Upper lobe of right lung (tissue), 1 donor: Measurements from ENCODE around the gene PPP2R3C. TPM values are rescaled to one million over a fixed set of nuclear protein-coding genes. Genes with fewer than 3 reads are reported as not detected.

Source experiments
- ATAC-seq: fragments of 200-7000 bp; cut with Tn5 transposase; one replicate; pipeline ENCODE4 v1.9.1; 2020; ENCODE audit warnings: mild to moderate bottlenecking, moderate library complexity
- DNase-seq: peaks from one replicate; pipeline ENCODE4 v3.0.0-alpha.2; 2020
- H3K27ac ChIP-seq: fragments of 200-600 bp; one replicate; pipeline ENCODE4 v1.8.0; 2022
- H3K27me3 ChIP-seq: fragments of 200-600 bp; one replicate; pipeline ENCODE4 v1.8.0; 2022; ENCODE audit warnings: mild to moderate bottlenecking
- H3K36me3 ChIP-seq: fragments of 200-600 bp; one replicate; pipeline ENCODE4 v1.8.0; 2022
- H3K4me1 ChIP-seq: fragments of 200-600 bp; one replicate; pipeline ENCODE4 v1.8.0; 2022
- H3K4me3 ChIP-seq: fragments of 200-600 bp; one replicate; pipeline ENCODE4 v1.8.0; 2022; ENCODE audit warnings: mild to moderate bottlenecking
- H3K9me3 ChIP-seq: fragments of 200-600 bp; one replicate; pipeline ENCODE4 v1.8.0; 2022
- intact Hi-C: fragments of 100-400 bp; cut with DNase I; formaldehyde crosslinking; loops from one replicate; pipeline ENCODE4 v1.11.0; 2022
- total RNA-seq: library from RNA; stranded (reverse); fragmentation: NEBNext Ultra II Directional; extraction: Animal tissue kit (Norgen Biotek cat#: 25700); gene quantifications from one replicate; pipeline ENCODE4 v1.2.1, GENCODE V29; 2021
- TF ChIP-seq, protein P1 (sequence below): fragments of 200-600 bp; IDR thresholded peaks from one replicate; pipeline ENCODE4 v1.8.0; 2022; ENCODE audit warnings: antibody characterized with exemption
- donor health status: DM: no; HTN: yes; CAD: no; lungs with severe emphysema.

The PPP2R3C gene
- total RNA-seq, 1 donor from 2014 or later = 34.2 TPM

DNA sequence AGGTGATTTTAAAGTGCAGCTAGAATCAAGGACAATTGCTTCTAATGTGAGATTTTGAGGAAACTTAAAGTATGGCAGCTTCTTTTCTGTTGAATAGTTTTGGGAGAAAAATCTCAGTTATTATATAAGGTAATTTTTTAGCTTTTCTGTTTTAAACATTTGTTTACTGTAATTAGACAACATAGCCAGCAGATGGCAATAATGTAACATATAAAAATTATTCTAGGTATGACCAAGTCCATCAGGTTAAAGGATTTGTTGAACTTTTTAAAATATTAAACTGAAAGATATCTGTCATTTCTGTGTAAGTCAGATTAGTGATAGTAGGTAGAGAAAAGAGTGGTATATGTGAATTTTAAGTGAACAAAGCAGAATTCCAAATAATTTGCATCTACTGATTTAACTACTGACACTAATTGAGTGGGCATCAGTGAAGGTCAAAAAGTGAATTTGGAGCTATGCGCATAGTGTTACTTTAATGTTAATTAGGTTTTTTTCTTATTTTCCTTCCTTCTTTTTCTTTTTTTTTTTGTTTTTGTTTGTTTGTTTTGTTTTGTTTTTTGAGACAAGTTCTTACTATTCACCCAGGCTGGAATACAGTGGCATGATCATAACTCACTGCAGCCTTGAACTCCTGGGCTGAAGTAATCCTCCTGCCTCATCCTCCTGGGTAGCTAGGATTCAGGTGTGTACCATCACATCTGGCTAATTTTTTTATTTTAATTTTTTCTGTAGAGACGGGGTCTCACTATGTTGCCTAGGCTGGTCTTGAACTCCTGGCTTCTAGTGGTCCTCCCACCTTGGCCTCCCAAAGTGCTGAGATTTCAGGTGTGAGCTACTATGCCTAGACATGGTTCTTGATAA lies 19.2 kb upstream of the PPP2R3C start:
- Histone ChIP-seq H3K4me3 (no peak overlapping the region), H3K4me1 (no peaks in the 10 kb centered on the region), H3K36me3 (peaks cover 8% of the 10 kb centered on the region), H3K27ac (no peak overlapping the region), H3K27me3 (no peaks in the 10 kb centered on the region), H3K9me3 (no peaks in the 10 kb centered on the region)
- ATAC-seq = peak; percentile 54
- intact Hi-C loops = no loop called here
- TF ChIP-seq, protein P1, sequence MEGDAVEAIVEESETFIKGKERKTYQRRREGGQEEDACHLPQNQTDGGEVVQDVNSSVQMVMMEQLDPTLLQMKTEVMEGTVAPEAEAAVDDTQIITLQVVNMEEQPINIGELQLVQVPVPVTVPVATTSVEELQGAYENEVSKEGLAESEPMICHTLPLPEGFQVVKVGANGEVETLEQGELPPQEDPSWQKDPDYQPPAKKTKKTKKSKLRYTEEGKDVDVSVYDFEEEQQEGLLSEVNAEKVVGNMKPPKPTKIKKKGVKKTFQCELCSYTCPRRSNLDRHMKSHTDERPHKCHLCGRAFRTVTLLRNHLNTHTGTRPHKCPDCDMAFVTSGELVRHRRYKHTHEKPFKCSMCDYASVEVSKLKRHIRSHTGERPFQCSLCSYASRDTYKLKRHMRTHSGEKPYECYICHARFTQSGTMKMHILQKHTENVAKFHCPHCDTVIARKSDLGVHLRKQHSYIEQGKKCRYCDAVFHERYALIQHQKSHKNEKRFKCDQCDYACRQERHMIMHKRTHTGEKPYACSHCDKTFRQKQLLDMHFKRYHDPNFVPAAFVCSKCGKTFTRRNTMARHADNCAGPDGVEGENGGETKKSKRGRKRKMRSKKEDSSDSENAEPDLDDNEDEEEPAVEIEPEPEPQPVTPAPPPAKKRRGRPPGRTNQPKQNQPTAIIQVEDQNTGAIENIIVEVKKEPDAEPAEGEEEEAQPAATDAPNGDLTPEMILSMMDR = peak; percentile 60
- no peak for DNase-seq

GRCh38 chr14:35138585-35138984 lies 16.8 kb upstream of the PPP2R3C start:
- intact Hi-C loops = loop anchor here (5.0 kb wide), 1 partner anchor 279 kb away; no protein-coding TSS in a partner anchor

GRCh38 chr14:35134329-35135123 lies 12.7 kb upstream of the PPP2R3C start:
- TF ChIP-seq, protein P1 = no peak
- H3K36me3 ChIP-seq = peaks cover 9% of the 10 kb centered on the region
- intact Hi-C loops = loop anchor here (5.0 kb wide), 1 partner anchor 283 kb away; no protein-coding TSS in a partner anchor
- peak; percentile 22 for ATAC-seq
- DNase-seq = no peak
- H3K27me3 ChIP-seq = no peaks in the 10 kb centered on the region
- H3K27ac ChIP-seq = no peak overlapping the region
- H3K9me3 ChIP-seq = no peaks in the 10 kb centered on the region
- no peaks in the 10 kb centered on the region for H3K4me1 ChIP-seq
- no peak overlapping the region for H3K4me3 ChIP-seq

More at GRCh38 chr14:35138585-35138984, 16.8 kb upstream of the PPP2R3C start:
- H3K27me3 ChIP-seq = no peaks in the 10 kb centered on the region
- H3K36me3 ChIP-seq = peaks cover 16% of the 10 kb centered on the region
- TF ChIP-seq, protein P1 = no peak
- no peak overlapping the region for H3K4me3 ChIP-seq
- no peak for ATAC-seq
- H3K27ac ChIP-seq = no peak overlapping the region
- DNase-seq = no peak
- H3K9me3 ChIP-seq = no peaks in the 10 kb centered on the region
- no peaks in the 10 kb centered on the region for H3K4me1 ChIP-seq

GRCh38 chr14:35133542-35134328 lies 11.9 kb upstream of the PPP2R3C start:
- no peak for DNase-seq
- ATAC-seq = no peak
- H3K4me3 ChIP-seq = no peak overlapping the region
- no peak overlapping the region for H3K27ac ChIP-seq
- no peaks in the 10 kb centered on the region for H3K9me3 ChIP-seq
- H3K27me3 ChIP-seq = no peaks in the 10 kb centered on the region
- peaks cover 9% of the 10 kb centered on the region for H3K36me3 ChIP-seq
- intact Hi-C loops = no loop called here
- TF ChIP-seq, protein P1 = no peak
- no peaks in the 10 kb centered on the region for H3K4me1 ChIP-seq

DNA sequence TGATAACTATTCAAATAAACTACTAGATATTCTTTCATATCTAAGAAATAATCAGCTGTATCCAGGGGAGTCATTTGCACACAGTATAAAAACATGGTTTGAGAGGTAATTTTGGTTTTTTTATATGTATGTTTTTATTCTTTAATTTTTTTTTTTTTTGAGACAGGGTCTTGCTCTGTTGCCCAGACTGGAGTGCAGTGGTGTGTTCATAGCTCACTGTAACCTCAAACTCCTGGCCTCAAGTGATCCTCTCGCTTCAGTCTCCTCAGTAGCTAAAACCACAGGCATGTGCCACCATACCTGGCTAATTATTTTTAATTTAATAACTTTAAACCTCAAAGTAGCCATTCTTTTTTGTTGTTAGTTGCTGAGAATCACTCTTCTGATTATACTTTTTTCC lies 2.3 kb upstream of the PPP2R3C start:
- intact Hi-C loops = no loop called here
- no peak for DNase-seq
- TF ChIP-seq, protein P1 = no peak
- no peak overlapping the region for H3K27ac ChIP-seq
- peaks cover 18% of the 10 kb centered on the region for H3K4me1 ChIP-seq
- no peak overlapping the region for H3K4me3 ChIP-seq
- no peaks in the 10 kb centered on the region for H3K9me3 ChIP-seq
- no peaks in the 10 kb centered on the region for H3K27me3 ChIP-seq
- ATAC-seq = no peak
- H3K36me3 ChIP-seq = no peaks in the 10 kb centered on the region
